PFSK-1 (cell line): ENCODE results near the gene GTF2F1.

Source experiments
- TAF1 ChIP-seq: IDR thresholded peaks from 2 replicates; pipeline ENCODE4 v1.6.1; 2012; ENCODE audit warnings: low read length, control low read depth, borderline replicate concordance; ENCODE audit not compliant: insufficient read depth
- TF ChIP-seq, protein P1 (sequence below), 2 experiments: IDR thresholded peaks; 2 replicates each; pipeline versions ENCODE4 v1.6.1 to v1.8.0; 2011 to 2012; ENCODE audit warnings: low read depth in 2 of 2, low read length in 2 of 2, control low read depth in 1 of 2, inconsistent platforms in 1 of 2, mild to moderate bottlenecking in 1 of 2, moderate library complexity in 1 of 2; ENCODE audit not compliant: insufficient read depth in 1 of 2

DNA sequence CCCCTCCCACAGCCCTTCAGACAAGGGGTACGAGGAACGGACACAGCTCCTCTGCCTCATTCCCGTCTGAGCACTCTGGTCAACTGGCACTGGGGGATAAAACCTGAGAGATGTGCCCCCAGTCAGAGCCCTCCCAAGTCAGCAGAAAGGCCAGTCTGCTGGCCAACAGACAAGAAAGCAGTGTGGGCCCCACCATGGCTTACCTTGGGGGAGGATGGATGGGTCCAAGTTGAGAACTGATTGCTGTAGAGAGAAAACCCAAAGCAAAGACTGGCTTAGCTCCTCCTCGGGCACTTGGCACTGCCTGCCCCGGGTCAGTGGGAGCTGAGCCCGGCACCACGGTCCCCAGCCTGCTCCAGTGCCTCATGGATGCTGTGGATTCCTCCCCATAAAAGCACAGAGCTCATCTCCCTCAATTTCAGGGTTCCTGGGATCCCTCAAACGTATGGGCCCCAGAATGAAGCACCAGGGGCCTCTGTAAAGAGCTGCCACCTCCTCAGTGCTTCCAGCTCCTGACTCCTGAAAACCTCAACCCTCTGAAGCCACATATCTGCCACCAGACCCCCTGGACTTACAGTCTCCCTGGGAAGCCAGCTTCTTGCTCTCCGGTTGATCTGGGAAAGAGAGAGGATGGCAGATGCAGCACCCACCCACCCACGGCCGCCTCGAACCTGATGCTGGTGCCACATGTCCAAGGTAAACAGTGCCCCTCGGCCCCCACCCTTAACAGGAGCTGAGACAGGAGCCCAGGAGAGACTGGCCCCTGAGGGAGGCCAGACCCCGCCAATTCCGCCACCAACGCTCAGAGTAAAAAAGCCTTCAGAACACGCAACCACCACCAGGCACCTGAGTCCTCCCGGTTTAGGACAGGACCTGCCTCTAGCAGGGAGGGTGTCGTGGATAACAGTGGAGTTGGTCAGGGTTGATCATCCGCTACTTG lies 28.4 kb upstream of the GTF2F1 start:
- TF ChIP-seq, protein P1, sequence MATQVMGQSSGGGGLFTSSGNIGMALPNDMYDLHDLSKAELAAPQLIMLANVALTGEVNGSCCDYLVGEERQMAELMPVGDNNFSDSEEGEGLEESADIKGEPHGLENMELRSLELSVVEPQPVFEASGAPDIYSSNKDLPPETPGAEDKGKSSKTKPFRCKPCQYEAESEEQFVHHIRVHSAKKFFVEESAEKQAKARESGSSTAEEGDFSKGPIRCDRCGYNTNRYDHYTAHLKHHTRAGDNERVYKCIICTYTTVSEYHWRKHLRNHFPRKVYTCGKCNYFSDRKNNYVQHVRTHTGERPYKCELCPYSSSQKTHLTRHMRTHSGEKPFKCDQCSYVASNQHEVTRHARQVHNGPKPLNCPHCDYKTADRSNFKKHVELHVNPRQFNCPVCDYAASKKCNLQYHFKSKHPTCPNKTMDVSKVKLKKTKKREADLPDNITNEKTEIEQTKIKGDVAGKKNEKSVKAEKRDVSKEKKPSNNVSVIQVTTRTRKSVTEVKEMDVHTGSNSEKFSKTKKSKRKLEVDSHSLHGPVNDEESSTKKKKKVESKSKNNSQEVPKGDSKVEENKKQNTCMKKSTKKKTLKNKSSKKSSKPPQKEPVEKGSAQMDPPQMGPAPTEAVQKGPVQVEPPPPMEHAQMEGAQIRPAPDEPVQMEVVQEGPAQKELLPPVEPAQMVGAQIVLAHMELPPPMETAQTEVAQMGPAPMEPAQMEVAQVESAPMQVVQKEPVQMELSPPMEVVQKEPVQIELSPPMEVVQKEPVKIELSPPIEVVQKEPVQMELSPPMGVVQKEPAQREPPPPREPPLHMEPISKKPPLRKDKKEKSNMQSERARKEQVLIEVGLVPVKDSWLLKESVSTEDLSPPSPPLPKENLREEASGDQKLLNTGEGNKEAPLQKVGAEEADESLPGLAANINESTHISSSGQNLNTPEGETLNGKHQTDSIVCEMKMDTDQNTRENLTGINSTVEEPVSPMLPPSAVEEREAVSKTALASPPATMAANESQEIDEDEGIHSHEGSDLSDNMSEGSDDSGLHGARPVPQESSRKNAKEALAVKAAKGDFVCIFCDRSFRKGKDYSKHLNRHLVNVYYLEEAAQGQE (IDR thresholded peaks at IDR 0.05; ENCODE audit: insufficient read depth in 1 of 2, low read depth in 2 of 2, low read length in 2 of 2), result no peak
- no peak for TF ChIP-seq TAF1
